ENCODE data around the gene PPM1L. TPM values are rescaled to one million over a fixed set of nuclear protein-coding genes. Genes with fewer than 3 reads are reported as not detected.
"Not testable (repeated sequence)": the region's sequence is repeated elsewhere in the genome, so short reads cannot be mapped to it uniquely, and the experiment has no call there.

The PPM1L gene
- total and polyA plus RNA-seq, 2 experiments from 2014 or later = 1.2 to 12.6 TPM

GRCh38 chr3:160999274-160999673, 243.2 kb downstream of the PPM1L start:
- DNase-seq (ENCODE audit: low read depth in 1 of 2, low spot score in 1 of 2) = no peak
- Histone ChIP-seq H3K27me3 (no peaks in the 10 kb centered on the region), H3K4me1 (ENCODE audit: low read depth) (no peaks in the 10 kb centered on the region), H3K4me3 (no peak overlapping the region), H3K36me3 (no peaks in the 10 kb centered on the region), H3K27ac (no peak overlapping the region), H3K9me3 (ENCODE audit: low read depth) (no peaks in the 10 kb centered on the region)
- no peak for TF ChIP-seq CTCF (IDR thresholded peaks at IDR 0.05; ENCODE audit: low read depth, low read length)

GRCh38 chr3:161008086-161008485, 252.1 kb downstream of the PPM1L start:
- H3K27ac ChIP-seq = no peak overlapping the region
- TF ChIP-seq CTCF (IDR thresholded peaks at IDR 0.05; ENCODE audit: low read depth, low read length) = no peak
- DNase-seq (ENCODE audit: low read depth in 1 of 2, low spot score in 1 of 2) = no peak
- H3K36me3 ChIP-seq = no peaks in the 10 kb centered on the region
- H3K9me3 ChIP-seq (ENCODE audit: low read depth) = no peaks in the 10 kb centered on the region
- no peak overlapping the region for H3K4me3 ChIP-seq
- no peaks in the 10 kb centered on the region for H3K27me3 ChIP-seq
- H3K4me1 ChIP-seq (ENCODE audit: low read depth) = no peaks in the 10 kb centered on the region

GRCh38 chr3:161010151-161010550, 254.1 kb downstream of the PPM1L start:
- not testable (repeated sequence) for DNase-seq (ENCODE audit: low read depth in 1 of 2, low spot score in 1 of 2); H3K4me3 ChIP-seq

GRCh38 chr3:161014843-161015749, 259.1 kb downstream of the PPM1L start:
- Histone ChIP-seq H3K4me3 (no peak overlapping the region), H3K36me3 (no peaks in the 10 kb centered on the region), H3K27me3 (no peaks in the 10 kb centered on the region), H3K27ac (no peak overlapping the region), H3K4me1 (ENCODE audit: low read depth) (no peaks in the 10 kb centered on the region), H3K9me3 (ENCODE audit: low read depth) (no peaks in the 10 kb centered on the region)
- TF ChIP-seq CTCF (IDR thresholded peaks at IDR 0.05; ENCODE audit: low read depth, low read length) = no peak
- no peak for DNase-seq (ENCODE audit: low read depth in 1 of 2, low spot score in 1 of 2)

More at GRCh38 chr3:161010151-161010550, 254.1 kb downstream of the PPM1L start:
- H3K4me1 ChIP-seq (ENCODE audit: low read depth); H3K27me3 ChIP-seq; H3K9me3 ChIP-seq (ENCODE audit: low read depth); H3K27ac ChIP-seq; H3K36me3 ChIP-seq: not testable (repeated sequence)

GRCh38 chr3:161016417-161017313, 260.6 kb downstream of the PPM1L start:
- H3K36me3 ChIP-seq = no peaks in the 10 kb centered on the region
- no peak overlapping the region for H3K27ac ChIP-seq
- peak in 1 of 2 donors; percentile 1 for DNase-seq (ENCODE audit: low read depth in 1 of 2, low spot score in 1 of 2)
- no peaks in the 10 kb centered on the region for H3K9me3 ChIP-seq (ENCODE audit: low read depth)
- H3K4me3 ChIP-seq = no peak overlapping the region
- no peak for TF ChIP-seq CTCF (IDR thresholded peaks at IDR 0.05; ENCODE audit: low read depth, low read length)
- no peaks in the 10 kb centered on the region for H3K4me1 ChIP-seq (ENCODE audit: low read depth)
- H3K27me3 ChIP-seq = no peaks in the 10 kb centered on the region
